ENCODE results near the gene AQP1.
A peak's percentile ranks its signal among the peaks of the same experiment; 100 is the strongest.

The AQP1 gene

DNA sequence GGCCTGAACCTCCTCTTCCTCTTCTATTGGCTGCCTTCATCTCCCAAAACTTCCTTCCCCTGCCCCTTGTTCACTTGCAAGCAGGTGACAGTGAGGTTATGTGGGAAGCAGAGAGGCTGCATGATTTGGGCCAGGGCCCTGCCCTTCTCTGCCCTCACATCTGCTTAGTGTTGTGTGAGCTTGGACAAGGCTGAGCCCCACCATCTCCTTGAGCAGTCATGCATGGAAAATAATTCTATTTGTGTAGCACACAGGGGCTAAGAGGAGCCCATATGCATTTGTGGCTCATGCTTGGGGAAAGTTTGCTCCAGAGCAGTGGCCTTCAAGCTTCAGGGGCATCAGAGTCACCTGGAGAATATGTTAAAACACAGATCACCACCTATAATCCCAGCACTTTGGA, 26.8 kb upstream of the AQP1 start:
- DNase-seq: no peak
- H3K27ac ChIP-seq (ENCODE audit: low read length, poor library complexity, severe bottlenecking): no peak overlapping the region
- no peak overlapping the region for H3K14ac ChIP-seq (ENCODE audit: low read length in 2 of 2)
- no peaks in the 10 kb centered on the region for H3K79me1 ChIP-seq (replicated peaks; ENCODE audit: low read length, poor library complexity, severe bottlenecking)
- H3K36me3 ChIP-seq (ENCODE audit: control insufficient read depth in 1 of 2, insufficient read depth in 2 of 2, low read depth in 1 of 2, low read length in 2 of 2): peaks cover 16 to 21% of the 10 kb centered on the region in 2 experiments
- no peak overlapping the region for H2AK5ac ChIP-seq (ENCODE audit: low read length, severe bottlenecking)
- no peaks in the 10 kb centered on the region for H3K27me3 ChIP-seq (ENCODE audit: control insufficient read depth in 1 of 2, insufficient read depth in 1 of 2, low read length in 2 of 2)
- no peak overlapping the region for H2BK15ac ChIP-seq (ENCODE audit: low read depth, poor library complexity, severe bottlenecking)
- H2BK5ac ChIP-seq (ENCODE audit: low read depth, low read length, poor library complexity, severe bottlenecking): no peak overlapping the region
- no peak overlapping the region for H3K4me2 ChIP-seq (ENCODE audit: low read length, poor library complexity, severe bottlenecking)
- no peak overlapping the region for H2AFZ ChIP-seq (ENCODE audit: low read depth, low read length)
- no peak overlapping the region for H2BK120ac ChIP-seq (ENCODE audit: low read depth, low read length)
- peaks cover 40% of the 10 kb centered on the region for H3K4me1 ChIP-seq (ENCODE audit: control insufficient read depth, insufficient read depth, low read depth, low read length)
- H4K91ac ChIP-seq (ENCODE audit: low read length): no peak overlapping the region
- no peak overlapping the region for H3K9ac ChIP-seq (ENCODE audit: low read length)
- H3K23ac ChIP-seq (ENCODE audit: low read length in 2 of 2): no peak overlapping the region
- H3K4ac ChIP-seq (ENCODE audit: low read depth in 1 of 2, low read length in 2 of 2): no peak overlapping the region
- H3K9me3 ChIP-seq (ENCODE audit: control insufficient read depth, low read length): no peaks in the 10 kb centered on the region
- H2BK12ac ChIP-seq (ENCODE audit: low read length in 2 of 2): no peak overlapping the region
- no peak overlapping the region for H3K4me3 ChIP-seq (ENCODE audit: insufficient read depth in 1 of 2, low read depth in 1 of 2, low read length in 2 of 2)
- no peak overlapping the region for H4K8ac ChIP-seq (ENCODE audit: low read length)
- no peak overlapping the region for H3K18ac ChIP-seq (ENCODE audit: low read depth in 1 of 2, low read length in 2 of 2)

DNA sequence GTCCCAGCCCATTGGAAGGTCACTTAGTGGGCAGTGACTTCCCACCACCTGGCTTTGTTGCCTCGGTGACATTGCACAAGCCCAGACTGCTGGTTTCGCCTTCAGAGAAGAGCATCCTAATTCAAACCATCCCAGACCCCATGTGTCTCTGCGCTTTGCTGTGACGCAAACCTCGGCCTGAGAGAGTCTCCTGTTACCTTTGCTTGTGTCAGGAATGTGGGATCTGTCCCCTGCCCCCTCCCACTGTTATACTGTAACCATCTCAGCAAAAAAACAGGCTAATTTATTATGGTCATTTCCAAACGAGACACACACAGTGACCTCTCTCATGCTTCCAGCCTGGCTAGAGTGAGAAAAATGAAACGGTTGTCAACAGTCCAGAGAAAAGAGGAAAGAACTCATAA, 25.0 kb upstream of the AQP1 start:
- WGBS: 91% methylated on average over 7 of the region's 7 CpGs
- H3K9me3 ChIP-seq (ENCODE audit: control insufficient read depth, low read length): no peaks in the 10 kb centered on the region
- H3K36me3 ChIP-seq (ENCODE audit: control insufficient read depth in 1 of 2, insufficient read depth in 2 of 2, low read depth in 1 of 2, low read length in 2 of 2): peaks cover 16 to 29% of the 10 kb centered on the region in 2 experiments

GRCh38 chr7:30887464-30887872, 24.2 kb upstream of the AQP1 start:
- no peak overlapping the region for H2AFZ ChIP-seq (ENCODE audit: low read depth, low read length)
- H3K4ac ChIP-seq (ENCODE audit: low read depth in 1 of 2, low read length in 2 of 2): no peak overlapping the region
- H3K27me3 ChIP-seq (ENCODE audit: control insufficient read depth in 1 of 2, insufficient read depth in 1 of 2, low read length in 2 of 2): no peaks in the 10 kb centered on the region
- H3K23ac ChIP-seq (ENCODE audit: low read length in 2 of 2): no peak overlapping the region
- no peak overlapping the region for H3K18ac ChIP-seq (ENCODE audit: low read depth in 1 of 2, low read length in 2 of 2)
- peak overlapping the region; percentile 46 for H2AK5ac ChIP-seq (ENCODE audit: low read length, severe bottlenecking)
- no peaks in the 10 kb centered on the region for H3K79me1 ChIP-seq (replicated peaks; ENCODE audit: low read length, poor library complexity, severe bottlenecking)
- H2BK5ac ChIP-seq (ENCODE audit: low read depth, low read length, poor library complexity, severe bottlenecking): no peak overlapping the region
- no peak overlapping the region for H3K14ac ChIP-seq (ENCODE audit: low read length in 2 of 2)
- WGBS: 77% methylated on average over 10 of the region's 10 CpGs
- peaks cover 39% of the 10 kb centered on the region for H3K4me1 ChIP-seq (ENCODE audit: control insufficient read depth, insufficient read depth, low read depth, low read length)
- no peak overlapping the region for H2BK120ac ChIP-seq (ENCODE audit: low read depth, low read length)
- no peak for DNase-seq
- no peak overlapping the region for H3K4me2 ChIP-seq (ENCODE audit: low read length, poor library complexity, severe bottlenecking)
- no peak overlapping the region for H3K4me3 ChIP-seq (ENCODE audit: insufficient read depth in 1 of 2, low read depth in 1 of 2, low read length in 2 of 2)
- no peak overlapping the region for H3K9ac ChIP-seq (ENCODE audit: low read length)
- no peaks in the 10 kb centered on the region for H3K9me3 ChIP-seq (ENCODE audit: control insufficient read depth, low read length)
- no peak overlapping the region for H4K8ac ChIP-seq (ENCODE audit: low read length)
- H2BK12ac ChIP-seq (ENCODE audit: low read length in 2 of 2): no peak overlapping the region
- H4K91ac ChIP-seq (ENCODE audit: low read length): no peak overlapping the region
- H2BK15ac ChIP-seq (ENCODE audit: low read depth, poor library complexity, severe bottlenecking): peak overlapping the region; percentile 41
- no peak overlapping the region for H3K27ac ChIP-seq (ENCODE audit: low read length, poor library complexity, severe bottlenecking)
- peaks cover 23 to 29% of the 10 kb centered on the region in 2 experiments for H3K36me3 ChIP-seq (ENCODE audit: control insufficient read depth in 1 of 2, insufficient read depth in 2 of 2, low read depth in 1 of 2, low read length in 2 of 2)

More for the DNA sequence above, 25.0 kb upstream of the AQP1 start:
- Histone ChIP-seq H3K4me3 (ENCODE audit: insufficient read depth in 1 of 2, low read depth in 1 of 2, low read length in 2 of 2) (no peak overlapping the region), H2AFZ (ENCODE audit: low read depth, low read length) (no peak overlapping the region), H2AK5ac (ENCODE audit: low read length, severe bottlenecking) (peak overlapping the region; percentile 5), H3K14ac (ENCODE audit: low read length in 2 of 2) (no peak overlapping the region), H2BK120ac (ENCODE audit: low read depth, low read length) (no peak overlapping the region), H2BK5ac (ENCODE audit: low read depth, low read length, poor library complexity, severe bottlenecking) (no peak overlapping the region), H2BK15ac (ENCODE audit: low read depth, poor library complexity, severe bottlenecking) (no peak overlapping the region), H4K91ac (ENCODE audit: low read length) (no peak overlapping the region), H3K4me1 (ENCODE audit: control insufficient read depth, insufficient read depth, low read depth, low read length) (peaks cover 37% of the 10 kb centered on the region), H3K79me1 (replicated peaks; ENCODE audit: low read length, poor library complexity, severe bottlenecking) (no peaks in the 10 kb centered on the region), H3K9ac (ENCODE audit: low read length) (no peak overlapping the region), H2BK12ac (ENCODE audit: low read length in 2 of 2) (no peak overlapping the region), H3K4ac (ENCODE audit: low read depth in 1 of 2, low read length in 2 of 2) (no peak overlapping the region), H3K27ac (ENCODE audit: low read length, poor library complexity, severe bottlenecking) (no peak overlapping the region), H3K23ac (ENCODE audit: low read length in 2 of 2) (no peak overlapping the region), H4K8ac (ENCODE audit: low read length) (no peak overlapping the region), H3K27me3 (ENCODE audit: control insufficient read depth in 1 of 2, insufficient read depth in 1 of 2, low read length in 2 of 2) (no peaks in the 10 kb centered on the region), H3K18ac (ENCODE audit: low read depth in 1 of 2, low read length in 2 of 2) (no peak overlapping the region), H3K4me2 (ENCODE audit: low read length, poor library complexity, severe bottlenecking) (no peak overlapping the region)
- DNase-seq: no peak

GRCh38 chr7:30888747-30889146, 22.9 kb upstream of the AQP1 start:
- Histone ChIP-seq H2BK12ac (ENCODE audit: low read length in 2 of 2) (no peak overlapping the region), H3K79me1 (replicated peaks; ENCODE audit: low read length, poor library complexity, severe bottlenecking) (no peaks in the 10 kb centered on the region), H3K9me3 (ENCODE audit: control insufficient read depth, low read length) (no peaks in the 10 kb centered on the region), H3K4me1 (ENCODE audit: control insufficient read depth, insufficient read depth, low read depth, low read length) (peaks cover 48% of the 10 kb centered on the region), H3K27ac (ENCODE audit: low read length, poor library complexity, severe bottlenecking) (peak overlapping the region; percentile 57), H4K91ac (ENCODE audit: low read length) (no peak overlapping the region), H4K8ac (ENCODE audit: low read length) (no peak overlapping the region), H3K4me3 (ENCODE audit: insufficient read depth in 1 of 2, low read depth in 1 of 2, low read length in 2 of 2) (no peak overlapping the region), H2AK5ac (ENCODE audit: low read length, severe bottlenecking) (peak overlapping the region; percentile 84), H2BK120ac (ENCODE audit: low read depth, low read length) (no peak overlapping the region), H3K14ac (ENCODE audit: low read length in 2 of 2) (no peak overlapping the region), H3K23ac (ENCODE audit: low read length in 2 of 2) (no peak overlapping the region), H3K9ac (ENCODE audit: low read length) (peak overlapping the region; percentile 23), H3K27me3 (ENCODE audit: control insufficient read depth in 1 of 2, insufficient read depth in 1 of 2, low read length in 2 of 2) (no peaks in the 10 kb centered on the region), H2BK5ac (ENCODE audit: low read depth, low read length, poor library complexity, severe bottlenecking) (no peak overlapping the region), H3K36me3 (ENCODE audit: control insufficient read depth in 1 of 2, insufficient read depth in 2 of 2, low read depth in 1 of 2, low read length in 2 of 2) (peaks cover 21 to 29% of the 10 kb centered on the region in 2 experiments), H3K4me2 (ENCODE audit: low read length, poor library complexity, severe bottlenecking) (no peak overlapping the region), H3K4ac (ENCODE audit: low read depth in 1 of 2, low read length in 2 of 2) (no peak overlapping the region), H2BK15ac (ENCODE audit: low read depth, poor library complexity, severe bottlenecking) (no peak overlapping the region), H2AFZ (ENCODE audit: low read depth, low read length) (no peak overlapping the region), H3K18ac (ENCODE audit: low read depth in 1 of 2, low read length in 2 of 2) (no peak overlapping the region)
- 26% methylated on average over 2 of the region's 3 CpGs for WGBS
- peak; percentile 86 for DNase-seq

All from mesenchymal stem cell (in vitro differentiated cells and primary cell).